Endothelial cell of umbilical vein (primary cell): Measurements from ENCODE around the gene FRYL.

Experiments used
- CTCF ChIP-seq, 2 donors: IDR thresholded peaks; 1 replicate in 1 of 2; 2 replicates in 1 of 2; pipeline ENCODE4 v1.5.1; 2011; ENCODE audit warnings: low read length in 2 of 2, mild to moderate bottlenecking in 2 of 2, moderate library complexity in 2 of 2, control low read depth in 1 of 2, inconsistent platforms in 1 of 2, low read depth in 1 of 2; ENCODE audit not compliant: insufficient read depth in 1 of 2; ENCODE audit errors: extremely low read depth in 1 of 2
- JUN ChIP-seq: IDR thresholded peaks from 2 replicates; pipeline ENCODE4 v1.6.1; 2011; ENCODE audit warnings: borderline replicate concordance, low read depth; ENCODE audit not compliant: insufficient read length, insufficient read depth
- POLR2AphosphoS5 ChIP-seq: IDR thresholded peaks from 2 replicates; pipeline ENCODE4 v1.6.1; 2012; ENCODE audit warnings: low read depth, mild to moderate bottlenecking, control low read depth, low read length, moderate library complexity; ENCODE audit not compliant: insufficient read depth

- TF ChIP-seq CTCF (IDR thresholded peaks at IDR 0.05; ENCODE audit: extremely low read depth in 1 of 2, insufficient read depth in 1 of 2, low read depth in 1 of 2, low read length in 2 of 2) (no peak), JUN (no peak), POLR2AphosphoS5 (no peak)
Observed at GRCh38 chr4:48756689-48757220, 23.3 kb downstream of the FRYL start.
